Endothelial cell of umbilical vein (primary cell): ENCODE results near the gene AGBL5. TPM values are rescaled to one million over a fixed set of nuclear protein-coding genes. Genes with fewer than 3 reads are reported as not detected.

Experiments used
- BruUV-seq: library from RNA; stranded (reverse); fragments of 400-500 nt; replicated peaks from 2 replicates; lab custom pipeline; 2021; lab: Mats Ljungman, UMichigan
- CTCF ChIA-PET: fragments of 300-600, 350-600 bp; sonication (Branson Sonifier 250); formaldehyde crosslinking; loops from one replicate; lab custom pipeline; 2021; ENCODE audit warnings: antibody characterized with exemption, inconsistent platforms; lab: Charles Lee
- POLR2A ChIA-PET: fragments of 300-600, 350-600 bp; sonication (Branson Sonifier 250); formaldehyde crosslinking; loops from one replicate; lab custom pipeline; 2021; ENCODE audit warnings: antibody characterized with exemption, inconsistent platforms; lab: Charles Lee
- DNase-seq: peaks from one replicate; pipeline ENCODE4 v3.0.0-alpha.2; 2011; ENCODE audit warnings: low read depth, low spot score
- FAIRE-seq: peaks from 2 replicates; lab custom pipeline; 2011; peaks lifted over from hg19 to GRCh38; lab: Jason Lieb, UNC
- H2AFZ ChIP-seq: 2 replicates; pipeline ENCODE4 v1.6.0; 2012; ENCODE audit warnings: low read depth, low read length, control low read depth, inconsistent platforms
- H3K27ac ChIP-seq: 2 replicates; pipeline ENCODE4 v1.5.1; 2011; ENCODE audit warnings: low read depth, mild to moderate bottlenecking, control low read depth, low read length, moderate library complexity; ENCODE audit not compliant: insufficient read depth
- H3K27me3 ChIP-seq, 2 experiments: 2 replicates each; pipeline versions ENCODE4 v1.6.0 to v1.6.1; 2011; ENCODE audit warnings: low read length in 2 of 2, mixed read lengths in 1 of 2; ENCODE audit not compliant: control insufficient read depth in 2 of 2, insufficient read depth in 2 of 2
- H3K36me3 ChIP-seq, 2 experiments: 2 replicates in 1 of 2; 3 replicates in 1 of 2; pipeline ENCODE4 v1.5.1; 2011; ENCODE audit warnings: low read length in 2 of 2, mild to moderate bottlenecking in 1 of 2, moderate library complexity in 1 of 2; ENCODE audit not compliant: control insufficient read depth in 2 of 2, insufficient read depth in 2 of 2; ENCODE audit errors: extremely low read depth in 1 of 2
- H3K4me1 ChIP-seq: 3 replicates; pipeline ENCODE4 v1.5.1; 2011; ENCODE audit warnings: mild to moderate bottlenecking, low read length; ENCODE audit not compliant: control insufficient read depth, insufficient read depth; ENCODE audit errors: extremely low read depth
- H3K4me2 ChIP-seq: 2 replicates; pipeline ENCODE4 v1.6.1; 2011; ENCODE audit warnings: low read length, control low read depth, mixed read lengths; ENCODE audit not compliant: insufficient read depth
- H3K4me3 ChIP-seq, 3 experiments: fragments of 200-600 bp in 1 of 3; sonication (generic), shearing (Covaris generic) in 1 of 3; replicated peaks in 1 of 3; 2 replicates each; pipeline ENCODE4 v1.5.1; 2011 to 2016; ENCODE audit warnings: control low read depth in 3 of 3, low read length in 3 of 3, mild to moderate bottlenecking in 2 of 3, inconsistent platforms in 1 of 3, low read depth in 1 of 3, moderate library complexity in 1 of 3; ENCODE audit not compliant: insufficient read depth in 1 of 3
- H3K79me2 ChIP-seq: 2 replicates; pipeline ENCODE4 v1.6.0; 2012; ENCODE audit warnings: low read length, inconsistent platforms; ENCODE audit not compliant: control insufficient read depth, insufficient read depth
- H3K9ac ChIP-seq: replicated peaks from 2 replicates; pipeline ENCODE3; 2011; ENCODE audit warnings: low read length, control low read depth; ENCODE audit not compliant: insufficient read depth; ENCODE audit errors: extremely low read depth
- H3K9me1 ChIP-seq: replicated peaks from 3 replicates; pipeline ENCODE4 v1.6.0; 2011; ENCODE audit warnings: mild to moderate bottlenecking, low read length; ENCODE audit not compliant: control insufficient read depth, insufficient read depth; ENCODE audit errors: extremely low read depth
- H3K9me3 ChIP-seq: replicated peaks from 2 replicates; pipeline ENCODE4 v1.5.1; 2012; ENCODE audit warnings: low read length, inconsistent platforms; ENCODE audit not compliant: control insufficient read depth, insufficient read depth
- H4K20me1 ChIP-seq: replicated peaks from 2 replicates; pipeline ENCODE3; 2011; ENCODE audit warnings: mild to moderate bottlenecking, low read length; ENCODE audit not compliant: control insufficient read depth, insufficient read depth; ENCODE audit errors: extremely low read depth
- EZH2 ChIP-seq: IDR thresholded peaks from 2 replicates; pipeline ENCODE4 v1.6.1; 2012; ENCODE audit warnings: borderline replicate concordance, low read depth, mild to moderate bottlenecking, moderate library complexity, low read length, inconsistent platforms; ENCODE audit not compliant: severe bottlenecking
- FOS ChIP-seq: IDR thresholded peaks from 2 replicates; pipeline ENCODE4 v1.6.1; 2011; ENCODE audit warnings: mild to moderate bottlenecking, low read length, moderate library complexity, borderline replicate concordance; ENCODE audit not compliant: insufficient read depth
- GATA2 ChIP-seq: IDR thresholded peaks from 2 replicates; pipeline ENCODE4 v1.7.0; 2011; ENCODE audit warnings: low read depth, mild to moderate bottlenecking, moderate library complexity, mixed read lengths, low read length; ENCODE audit not compliant: insufficient read length, insufficient read depth
- JUN ChIP-seq: IDR thresholded peaks from 2 replicates; pipeline ENCODE4 v1.6.1; 2011; ENCODE audit warnings: borderline replicate concordance, low read depth; ENCODE audit not compliant: insufficient read length, insufficient read depth
- MAX ChIP-seq: IDR thresholded peaks from 2 replicates; pipeline ENCODE4 v1.6.1; 2011; ENCODE audit not compliant: insufficient read depth, insufficient read length
- MYC ChIP-seq: IDR thresholded peaks from one replicate; pipeline ENCODE4 v1.6.1; 2011; ENCODE audit warnings: mild to moderate bottlenecking, low read depth, low read length
- POLR2A ChIP-seq: IDR thresholded peaks from 2 replicates; pipeline ENCODE4 v1.6.1; 2012; ENCODE audit warnings: low read depth, mild to moderate bottlenecking, control low read depth, low read length
- POLR2AphosphoS5 ChIP-seq: IDR thresholded peaks from 2 replicates; pipeline ENCODE4 v1.6.1; 2012; ENCODE audit warnings: low read depth, mild to moderate bottlenecking, control low read depth, low read length, moderate library complexity; ENCODE audit not compliant: insufficient read depth
- dilution Hi-C: fragments of 300-500 bp; cut with MboI; formaldehyde crosslinking; loops from one replicate; pipeline ENCODE4 v1.15.0; 2019; ENCODE audit warnings: low sequenced_read_pairs; ENCODE audit not compliant: extremely low pct_ligation_motif_present
- intact Hi-C: fragments of 100-400 bp; cut with micrococcal nuclease; formaldehyde crosslinking; loops from one replicate; pipeline ENCODE4 v1.10.0; 2022
- polyA plus RNA-seq, 4 experiments: library from polyadenylated mRNA; depleted of rRNA in 3 of 4; stranded (reverse) in 3 of 4; unstranded in 1 of 4; fragments of >200 nt; gene quantifications; 2 replicates each; pipeline versions ENCODE4 v1.2.1 to v1.2.3, GENCODE V29; 2011 to 2012; ENCODE audit warnings: missing spikeins in 1 of 4
- total RNA-seq: library from RNA; stranded (reverse); gene quantifications from 2 replicates; pipeline ENCODE4 v1.2.3, GENCODE V29; 2021
- TF ChIP-seq, protein P1 (sequence below), 2 donors: IDR thresholded peaks; 1 replicate in 1 of 2; 2 replicates in 1 of 2; pipeline ENCODE4 v1.5.1; 2011; ENCODE audit warnings: low read length in 2 of 2, mild to moderate bottlenecking in 2 of 2, moderate library complexity in 2 of 2, control low read depth in 1 of 2, inconsistent platforms in 1 of 2, low read depth in 1 of 2; ENCODE audit not compliant: insufficient read depth in 1 of 2; ENCODE audit errors: extremely low read depth in 1 of 2

Gene AGBL5
- total and polyA plus RNA-seq, 2 donors (not counting 3 experiments of a cell fraction or from before 2014, with no cell fraction given) = 28.2 to 41.9 TPM

DNA sequence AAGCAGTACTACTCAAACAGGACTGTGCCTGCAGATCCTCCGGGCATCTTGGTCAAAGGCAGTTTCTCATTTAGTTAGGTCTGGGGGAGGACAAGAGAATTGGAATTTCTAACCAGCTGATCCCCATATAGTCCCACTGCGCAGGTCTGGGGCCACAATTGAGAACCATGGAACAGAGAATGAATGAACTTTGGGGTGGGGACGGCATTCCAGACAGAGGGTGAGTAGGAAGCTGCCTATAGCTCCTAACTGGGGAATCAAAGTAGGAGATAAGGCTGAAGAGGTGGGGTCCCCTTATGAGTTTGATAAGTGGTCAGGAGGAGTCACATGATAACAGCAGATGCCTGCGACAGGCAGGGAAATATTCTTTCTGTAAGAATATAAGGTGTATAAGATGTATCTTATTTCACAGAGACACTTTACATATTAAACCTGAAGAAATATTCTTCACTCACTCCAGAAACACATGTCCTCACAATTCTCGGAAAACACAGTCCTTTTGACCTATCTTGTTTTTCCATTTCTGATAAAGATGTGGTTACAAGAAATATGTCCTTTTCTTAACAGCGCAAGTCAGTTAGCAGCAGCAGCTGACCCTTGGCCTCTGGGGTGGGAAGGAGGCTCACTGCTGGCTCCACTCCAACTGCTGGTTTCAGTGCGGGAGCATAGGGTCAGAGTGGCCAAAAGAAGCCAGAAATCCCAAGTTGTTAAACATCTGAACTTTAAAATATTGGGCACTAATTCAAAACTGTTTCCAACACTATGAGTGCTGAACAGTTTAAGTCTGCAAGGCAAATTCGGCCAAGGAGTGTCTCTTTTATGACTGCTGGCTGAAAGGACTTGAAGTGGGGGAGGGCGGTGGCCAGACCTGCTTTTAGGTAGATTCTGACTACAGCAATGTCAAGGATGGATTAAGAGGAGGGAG lies 31.3 kb upstream of the AGBL5 start:
- no peak overlapping the region for H3K27ac ChIP-seq
- DNase-seq = peak; percentile 39

More for the DNA sequence above, 31.3 kb upstream of the AGBL5 start:
- H3K27me3 ChIP-seq = no peaks in the 10 kb centered on the region
- BruUV-seq = no TSS peak
- intact Hi-C loops (no loop called here), dilution Hi-C loops (no loop called here)
- FAIRE-seq = peak; percentile 40
- no peaks in the 10 kb centered on the region for H3K9me1 ChIP-seq
- no peaks in the 10 kb centered on the region for H4K20me1 ChIP-seq
- TF ChIP-seq GATA2 (no peak), POLR2AphosphoS5 (no peak), EZH2 (no peak), FOS (no peak), MAX (no peak), POLR2A (no peak), MYC (no peak), JUN (no peak)
- TF ChIP-seq, protein P1, sequence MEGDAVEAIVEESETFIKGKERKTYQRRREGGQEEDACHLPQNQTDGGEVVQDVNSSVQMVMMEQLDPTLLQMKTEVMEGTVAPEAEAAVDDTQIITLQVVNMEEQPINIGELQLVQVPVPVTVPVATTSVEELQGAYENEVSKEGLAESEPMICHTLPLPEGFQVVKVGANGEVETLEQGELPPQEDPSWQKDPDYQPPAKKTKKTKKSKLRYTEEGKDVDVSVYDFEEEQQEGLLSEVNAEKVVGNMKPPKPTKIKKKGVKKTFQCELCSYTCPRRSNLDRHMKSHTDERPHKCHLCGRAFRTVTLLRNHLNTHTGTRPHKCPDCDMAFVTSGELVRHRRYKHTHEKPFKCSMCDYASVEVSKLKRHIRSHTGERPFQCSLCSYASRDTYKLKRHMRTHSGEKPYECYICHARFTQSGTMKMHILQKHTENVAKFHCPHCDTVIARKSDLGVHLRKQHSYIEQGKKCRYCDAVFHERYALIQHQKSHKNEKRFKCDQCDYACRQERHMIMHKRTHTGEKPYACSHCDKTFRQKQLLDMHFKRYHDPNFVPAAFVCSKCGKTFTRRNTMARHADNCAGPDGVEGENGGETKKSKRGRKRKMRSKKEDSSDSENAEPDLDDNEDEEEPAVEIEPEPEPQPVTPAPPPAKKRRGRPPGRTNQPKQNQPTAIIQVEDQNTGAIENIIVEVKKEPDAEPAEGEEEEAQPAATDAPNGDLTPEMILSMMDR (IDR thresholded peaks at IDR 0.05; ENCODE audit: extremely low read depth in 1 of 2, insufficient read depth in 1 of 2, low read depth in 1 of 2, low read length in 2 of 2) = no peak
- H3K36me3 ChIP-seq = peaks cover 0 to 9% of the 10 kb centered on the region in 2 experiments
- no peak overlapping the region for H3K4me2 ChIP-seq
- no peaks in the 10 kb centered on the region for H3K9me3 ChIP-seq
- H2AFZ ChIP-seq = no peak overlapping the region
- no peak overlapping the region for H3K9ac ChIP-seq
- H3K79me2 ChIP-seq = no peaks in the 10 kb centered on the region
- H3K4me1 ChIP-seq = peaks cover 13% of the 10 kb centered on the region
- no peak overlapping the region for H3K4me3 ChIP-seq
- POLR2A ChIA-PET = no interaction called here
- CTCF ChIA-PET = interaction anchor here (5.1 to 6.0 kb wide), 2 partner anchors 58 to 174 kb away, joined by 79 to 355 read pairs; no protein-coding TSS in a partner anchor
